HepG2 (cell line): ENCODE measurements around the gene HPS6. TPM values are rescaled to one million over a fixed set of nuclear protein-coding genes. Genes with fewer than 3 reads are reported as not detected.

ENCODE experiments used
- ATAC-seq: fragments of 200-7000 bp; cut with Tn5 transposase; 3 replicates; pipeline ENCODE4 v1.9.1; 2020; ENCODE audit warnings: mild to moderate bottlenecking, moderate library complexity
- BruUV-seq: library from RNA; stranded (reverse); fragments of 400-500 nt; replicated peaks from 2 replicates; lab custom pipeline; 2021; lab: Mats Ljungman, UMichigan
- CTCF ChIA-PET: fragments of 300-600 bp; formaldehyde crosslinking; extraction: SDS; loops from one replicate; lab custom pipeline; 2021; ENCODE audit warnings: low total read pairs, inconsistent platforms, low intra/inter-chr PET ratio; lab: Yijun Ruan, JAX
- POLR2A ChIA-PET: fragments of 350-600 bp; sonication (Branson Sonifier 250); formaldehyde crosslinking; loops from one replicate; lab custom pipeline; 2020; ENCODE audit warnings: antibody characterized with exemption, inconsistent platforms; lab: Yijun Ruan, JAX
- DNase-seq: peaks from one replicate; pipeline ENCODE4 v3.0.0-alpha.2; 2015; ENCODE audit warnings: low spot score
- FAIRE-seq: peaks from 3 replicates; lab custom pipeline; 2011; peaks lifted over from hg19 to GRCh38; lab: Jason Lieb, UNC
- H2AFZ ChIP-seq: one replicate; pipeline ENCODE4 v1.6.1; 2011; ENCODE audit warnings: low read length, inconsistent platforms
- H3K27ac ChIP-seq: fragments of 300-600 bp; 3 replicates; pipeline ENCODE4 v1.8.0; 2011; ENCODE audit warnings: mixed run types, mild to moderate bottlenecking, mixed read lengths, low read length, inconsistent platforms; ENCODE audit not compliant: insufficient read depth; ENCODE audit errors: extremely low read length
- H3K27me3 ChIP-seq, 2 experiments: fragments of 200-600 bp in 1 of 2; 2 replicates in 1 of 2; 3 replicates in 1 of 2; pipeline versions ENCODE4 v1.6.0 to v1.8.0; 2011; ENCODE audit warnings: low read length in 2 of 2, mild to moderate bottlenecking in 2 of 2, moderate library complexity in 2 of 2, inconsistent platforms in 1 of 2; ENCODE audit not compliant: insufficient read depth in 2 of 2, control insufficient read depth in 1 of 2
- H3K36me3 ChIP-seq, 2 experiments: fragments of 200-600 bp in 1 of 2; replicated peaks in 1 of 2; 2 replicates in 1 of 2; 3 replicates in 1 of 2; pipeline versions ENCODE4 v1.5.1 to v1.8.0; 2011; ENCODE audit warnings: low read length in 2 of 2, inconsistent platforms in 1 of 2; ENCODE audit not compliant: insufficient read depth in 2 of 2, control insufficient read depth in 1 of 2
- H3K4me1 ChIP-seq: 2 replicates; pipeline ENCODE4 v1.5.1; 2012; ENCODE audit warnings: low read length, inconsistent platforms; ENCODE audit not compliant: insufficient read depth
- H3K4me2 ChIP-seq: 2 replicates; pipeline ENCODE4 v1.6.0; 2011; ENCODE audit warnings: low read depth, low read length, inconsistent platforms
- H3K4me3 ChIP-seq, 3 experiments: fragments of 200-600 bp in 1 of 3; sonication (generic), shearing (Covaris generic) in 1 of 3; replicated peaks in 1 of 3; 2 replicates each; pipeline ENCODE4 v1.5.1; 2011 to 2016; ENCODE audit warnings: low read length in 3 of 3, inconsistent platforms in 2 of 3, low read depth in 2 of 3, mild to moderate bottlenecking in 2 of 3, control low read depth in 1 of 3, mixed read lengths in 1 of 3; ENCODE audit not compliant: insufficient read depth in 1 of 3
- H3K79me2 ChIP-seq: one replicate; pipeline ENCODE4 v1.6.1; 2011; ENCODE audit warnings: low read length, inconsistent platforms; ENCODE audit not compliant: insufficient read depth
- H3K9ac ChIP-seq: 2 replicates; pipeline ENCODE4 v1.6.0; 2011; ENCODE audit warnings: mild to moderate bottlenecking, low read depth, low read length, inconsistent platforms; ENCODE audit not compliant: insufficient read depth
- H3K9me3 ChIP-seq: 2 replicates; pipeline ENCODE4 v1.5.1; 2012; ENCODE audit warnings: mild to moderate bottlenecking, low read length
- H4K20me1 ChIP-seq: 2 replicates; pipeline ENCODE4 v1.6.0; 2011; ENCODE audit warnings: inconsistent platforms, mild to moderate bottlenecking, low read length, moderate library complexity; ENCODE audit not compliant: insufficient read depth
- ARHGAP35 ChIP-seq: sonication (generic); formaldehyde crosslinking; IDR thresholded peaks from 2 replicates; pipeline ENCODE4 v1.9.0; 2022; ENCODE audit warnings: mild to moderate bottlenecking, inconsistent platforms, moderate library complexity, missing genetic modification reagents, borderline replicate concordance
- HOXA7 ChIP-seq: sonication (generic); formaldehyde crosslinking; IDR thresholded peaks from 2 replicates; pipeline ENCODE4 v1.8.1; 2022; ENCODE audit warnings: mild to moderate bottlenecking, missing genetic modification reagents, moderate library complexity
- ISX ChIP-seq: sonication (generic); formaldehyde crosslinking; conservative IDR thresholded peaks from 2 replicates; pipeline ENCODE4 v1.5.0; 2020; ENCODE audit warnings: missing genetic modification reagents
- MLXIP ChIP-seq: sonication (generic); formaldehyde crosslinking; IDR thresholded peaks from 2 replicates; pipeline ENCODE4 v1.9.0; 2021; ENCODE audit warnings: missing genetic modification reagents, borderline replicate concordance
- PHB2 ChIP-seq: fragments of 450-650 bp; IDR thresholded peaks from 2 replicates; pipeline ENCODE4 v1.6.1; 2018; ENCODE audit not compliant: partially characterized antibody
- PHF8 ChIP-seq: sonication (generic); formaldehyde crosslinking; IDR thresholded peaks from 2 replicates; pipeline ENCODE4 v1.5.0; 2020; ENCODE audit warnings: missing genetic modification reagents
- SIX1 ChIP-seq: sonication (generic); formaldehyde crosslinking; IDR thresholded peaks from 2 replicates; pipeline ENCODE4 v1.4.0; 2020; ENCODE audit warnings: missing genetic modification reagents, borderline replicate concordance
- SP4 ChIP-seq: sonication (generic); formaldehyde crosslinking; IDR thresholded peaks from 2 replicates; pipeline ENCODE4 v1.8.1; 2023; ENCODE audit warnings: mild to moderate bottlenecking, missing genetic modification reagents
- TBL1XR1 ChIP-seq: fragments of 150-350 bp; IDR thresholded peaks from 2 replicates; pipeline ENCODE4 v1.6.1; 2014; ENCODE audit warnings: borderline replicate concordance, low read length; ENCODE audit not compliant: partially characterized antibody
- TBP ChIP-seq: sonication (generic); formaldehyde crosslinking; IDR thresholded peaks from 2 replicates; pipeline ENCODE4 v1.5.0; 2020; ENCODE audit warnings: missing genetic modification reagents
- ZNF232 ChIP-seq: sonication (generic); formaldehyde crosslinking; IDR thresholded peaks from 2 replicates; pipeline ENCODE4 v1.4.0; 2020; ENCODE audit warnings: missing genetic modification reagents, borderline replicate concordance
- ZNF367 ChIP-seq: sonication (generic); formaldehyde crosslinking; IDR thresholded peaks from 2 replicates; pipeline ENCODE4 v1.4.0; 2020; ENCODE audit warnings: missing genetic modification reagents, borderline replicate concordance
- ZNF446 ChIP-seq: sonication (generic); formaldehyde crosslinking; IDR thresholded peaks from 2 replicates; pipeline ENCODE4 v1.5.0; 2020; ENCODE audit warnings: mild to moderate bottlenecking, missing genetic modification reagents
- ZNF549 ChIP-seq: sonication (generic); formaldehyde crosslinking; IDR thresholded peaks from 2 replicates; pipeline ENCODE4 v1.5.0; 2020; ENCODE audit warnings: missing genetic modification reagents
- ZNF777 ChIP-seq: sonication (generic); formaldehyde crosslinking; IDR thresholded peaks from 2 replicates; pipeline ENCODE4 v1.4.0; 2020; ENCODE audit warnings: missing genetic modification reagents
- ZNF878 ChIP-seq: sonication (generic); formaldehyde crosslinking; IDR thresholded peaks from 2 replicates; pipeline ENCODE4 v1.8.1; 2023; ENCODE audit warnings: mild to moderate bottlenecking, missing genetic modification reagents, moderate library complexity
- ZSCAN30 ChIP-seq: sonication (generic); formaldehyde crosslinking; IDR thresholded peaks from 2 replicates; pipeline ENCODE4 v1.5.0; 2020; ENCODE audit warnings: mild to moderate bottlenecking, missing genetic modification reagents
- WGBS: methylation state at CpG from one replicate; pipeline ENCODE4 v1.1.6; 2017; ENCODE audit warnings: low lambda C conversion rate; 5-methylcytosine and 5-hydroxymethylcytosine counted together
- in situ Hi-C: cut with HindIII; loops from 2 replicates; pipeline ENCODE4 v1.10.0; 2017; ENCODE audit warnings: low pct_unique_long_range_greater_than_20kb; ENCODE audit not compliant: extremely low pct_ligation_motif_present
- intact Hi-C: fragments of 100-400 bp; cut with micrococcal nuclease; formaldehyde crosslinking; loops from one replicate; pipeline ENCODE4 v1.10.0; 2022; ENCODE audit not compliant: unreplicated experiment
- polyA plus RNA-seq, 8 experiments: library from polyadenylated mRNA; depleted of rRNA in 3 of 8; stranded (reverse) in 7 of 8; unstranded in 1 of 8; fragments of >200 nt; fragmentation: Illumina TruSeq in 4 of 8; extraction: Trizol in 4 of 8; gene quantifications; 2 replicates each; pipeline versions ENCODE4 v1.2.1 to v1.2.3, GENCODE V29; 2011 to 2016; ENCODE audit warnings: low read depth in 4 of 8, missing spikeins in 1 of 8, mixed read lengths in 1 of 8; ENCODE audit not compliant: insufficient read depth in 1 of 8
- total RNA-seq, 5 experiments: library from RNA; depleted of rRNA; stranded (reverse); fragments of >200 nt; fragmentation: Illumina TruSeq; extraction: Trizol; gene quantifications; 2 replicates each; pipeline ENCODE4 v1.2.3, GENCODE V29; 2016; ENCODE audit warnings: low read depth in 1 of 5
- TF ChIP-seq, protein P1 (sequence below): sonication (generic); formaldehyde crosslinking; IDR thresholded peaks from 2 replicates; pipeline ENCODE4 v1.4.0; 2020; ENCODE audit warnings: missing genetic modification reagents, borderline replicate concordance

The HPS6 gene
- total and polyA plus RNA-seq, 2 of the 13 experiments (the other 11 are each of a cell fraction or from before 2014, with no cell fraction given): 2.9 to 14.9 TPM

DNA sequence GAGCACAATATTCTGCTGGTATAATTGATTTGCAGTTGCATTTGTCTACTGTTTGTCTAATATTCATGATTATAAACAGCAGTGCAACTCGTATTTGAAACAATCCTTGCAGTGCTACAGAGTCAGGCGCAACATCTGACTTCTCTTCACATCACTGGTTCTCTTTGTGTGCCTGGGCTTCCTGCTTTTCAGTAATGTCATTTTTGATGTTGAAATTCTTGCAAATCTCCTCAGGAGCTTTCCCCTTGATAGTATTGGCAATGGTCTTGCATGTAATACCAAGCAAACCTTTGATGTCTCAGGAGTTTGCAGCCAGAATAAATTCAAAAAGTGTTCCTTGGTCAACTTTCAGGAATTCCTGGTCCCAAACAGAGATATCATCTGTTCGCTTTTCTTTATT, 20.2 kb downstream of the HPS6 start:
- H3K9ac ChIP-seq: no peak overlapping the region
- H4K20me1 ChIP-seq: no peaks in the 10 kb centered on the region
- TF ChIP-seq SP4 (CRISPR knock-in tag) (no peak), PHF8 (CRISPR knock-in tag) (no peak), ZNF232 (CRISPR knock-in tag) (no peak), HOXA7 (CRISPR knock-in tag) (no peak), ISX (CRISPR knock-in tag) (no peak), SIX1 (CRISPR knock-in tag) (no peak), ZNF446 (CRISPR knock-in tag) (no peak), TBP (CRISPR knock-in tag) (no peak), ZNF367 (no peak), ZSCAN30 (CRISPR knock-in tag) (no peak), ZNF549 (CRISPR knock-in tag) (no peak), MLXIP (CRISPR knock-in tag) (no peak), PHB2 (no peak), ZNF777 (CRISPR knock-in tag) (no peak), ZNF878 (CRISPR knock-in tag) (no peak), ARHGAP35 (no peak), TBL1XR1 (no peak)
- TF ChIP-seq, protein P1, sequence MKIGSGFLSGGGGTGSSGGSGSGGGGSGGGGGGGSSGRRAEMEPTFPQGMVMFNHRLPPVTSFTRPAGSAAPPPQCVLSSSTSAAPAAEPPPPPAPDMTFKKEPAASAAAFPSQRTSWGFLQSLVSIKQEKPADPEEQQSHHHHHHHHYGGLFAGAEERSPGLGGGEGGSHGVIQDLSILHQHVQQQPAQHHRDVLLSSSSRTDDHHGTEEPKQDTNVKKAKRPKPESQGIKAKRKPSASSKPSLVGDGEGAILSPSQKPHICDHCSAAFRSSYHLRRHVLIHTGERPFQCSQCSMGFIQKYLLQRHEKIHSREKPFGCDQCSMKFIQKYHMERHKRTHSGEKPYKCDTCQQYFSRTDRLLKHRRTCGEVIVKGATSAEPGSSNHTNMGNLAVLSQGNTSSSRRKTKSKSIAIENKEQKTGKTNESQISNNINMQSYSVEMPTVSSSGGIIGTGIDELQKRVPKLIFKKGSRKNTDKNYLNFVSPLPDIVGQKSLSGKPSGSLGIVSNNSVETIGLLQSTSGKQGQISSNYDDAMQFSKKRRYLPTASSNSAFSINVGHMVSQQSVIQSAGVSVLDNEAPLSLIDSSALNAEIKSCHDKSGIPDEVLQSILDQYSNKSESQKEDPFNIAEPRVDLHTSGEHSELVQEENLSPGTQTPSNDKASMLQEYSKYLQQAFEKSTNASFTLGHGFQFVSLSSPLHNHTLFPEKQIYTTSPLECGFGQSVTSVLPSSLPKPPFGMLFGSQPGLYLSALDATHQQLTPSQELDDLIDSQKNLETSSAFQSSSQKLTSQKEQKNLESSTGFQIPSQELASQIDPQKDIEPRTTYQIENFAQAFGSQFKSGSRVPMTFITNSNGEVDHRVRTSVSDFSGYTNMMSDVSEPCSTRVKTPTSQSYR (CRISPR knock-in tag): no peak
- in situ Hi-C loops (no loop called here), intact Hi-C loops (no loop called here)
- H2AFZ ChIP-seq: no peak overlapping the region
- ATAC-seq (no peak), DNase-seq (no peak), FAIRE-seq (no peak)
- no peak overlapping the region for H3K27ac ChIP-seq
- no peak overlapping the region for H3K4me2 ChIP-seq
- no peaks in the 10 kb centered on the region for H3K27me3 ChIP-seq
- no peaks in the 10 kb centered on the region for H3K4me1 ChIP-seq
- no peaks in the 10 kb centered on the region for H3K36me3 ChIP-seq
- H3K79me2 ChIP-seq: no peaks in the 10 kb centered on the region
- H3K4me3 ChIP-seq: no peak overlapping the region
- H3K9me3 ChIP-seq: no peaks in the 10 kb centered on the region
- 71% methylated on average over 3 of the region's 3 CpGs for WGBS
- ChIA-PET CTCF (no interaction called here), POLR2A (no interaction called here)
- no TSS peak for BruUV-seq
